Heart right ventricle (tissue), 16 donors: Measurements from ENCODE around the gene ABCC8. TPM values are rescaled to one million over a fixed set of nuclear protein-coding genes. Genes with fewer than 3 reads are reported as not detected.

Experiments used
- ATAC-seq, 8 donors: fragments of 200-7000 bp; cut with Tn5 transposase; one replicate each; pipeline ENCODE4 v1.9.1; 2020; ENCODE audit warnings: mild to moderate bottlenecking in 8 of 8, moderate library complexity in 8 of 8, moderate number of reproducible peaks in 1 of 8
- DNase-seq, 2 donors: peaks; one replicate each; pipeline ENCODE4 v3.0.0-alpha.2; 2020
- H3K27ac ChIP-seq, 10 donors: fragments of 200-600 bp; sonication (generic) in 2 of 10; one replicate each; pipeline versions ENCODE4 v1.5.0 to v1.8.0; 2020 to 2022; ENCODE audit warnings: mild to moderate bottlenecking in 3 of 10
- H3K27me3 ChIP-seq, 7 donors: fragments of 200-600 bp; one replicate each; pipeline ENCODE4 v1.8.0; 2021 to 2022; ENCODE audit warnings: mild to moderate bottlenecking in 2 of 7
- H3K36me3 ChIP-seq, 9 donors: fragments of 200-600 bp; sonication (generic) in 1 of 9; one replicate each; pipeline versions ENCODE4 v1.5.0 to v1.8.0; 2020 to 2022; ENCODE audit warnings: mild to moderate bottlenecking in 2 of 9
- H3K4me1 ChIP-seq, 9 donors: fragments of 200-600 bp; sonication (generic) in 1 of 9; one replicate each; pipeline versions ENCODE4 v1.5.0 to v1.8.0; 2020 to 2022; ENCODE audit warnings: mild to moderate bottlenecking in 4 of 9
- H3K4me3 ChIP-seq, 10 donors: fragments of 200-600 bp; sonication (generic) in 2 of 10; one replicate each; pipeline versions ENCODE4 v1.5.0 to v1.8.0; 2020 to 2022; ENCODE audit warnings: mild to moderate bottlenecking in 7 of 10, moderate library complexity in 2 of 10
- H3K9me3 ChIP-seq, 11 donors: fragments of 200-600 bp in 10 of 11; sonication (generic) in 2 of 11; one replicate each; pipeline versions ENCODE4 v1.5.0 to v1.8.0; 2013 to 2022; ENCODE audit warnings: mild to moderate bottlenecking in 2 of 11, control low read depth in 1 of 11, moderate library complexity in 1 of 11
- WGBS, 2 donors: extraction: QIAGEN DNeasy Blood & Tissue Kit; methylation state at CpG; one replicate each; pipeline ENCODE4 v1.1.7; 2013; ENCODE audit warnings: inconsistent platforms in 1 of 2; 5-methylcytosine and 5-hydroxymethylcytosine counted together
- intact Hi-C, 10 donors: fragments of 100-400 bp; cut with DNase I; formaldehyde crosslinking; loops; one replicate each; pipeline versions ENCODE4 v1.11.1 to v1.14.2; 2022
- polyA plus RNA-seq, 2 donors: library from polyadenylated mRNA; stranded (reverse); fragments of 200-250 nt; gene quantifications; one replicate each; pipeline ENCODE4 v1.2.3, GENCODE V29; 2013
- total RNA-seq, 10 donors: library from RNA; stranded (reverse); fragmentation: NEBNext Ultra II Directional in 3 of 10; extraction: Animal tissue kit (Norgen Biotek cat#: 25700) in 3 of 10; gene quantifications; one replicate each; pipeline versions ENCODE4 v1.2.1 to v1.2.4, GENCODE V29; 2021 to 2023
- TF ChIP-seq, protein P1 (sequence below), 9 donors: fragments of 200-600 bp; sonication (generic) in 2 of 9; IDR thresholded peaks; one replicate each; pipeline versions ENCODE4 v1.5.0 to v1.8.0; 2021 to 2022; ENCODE audit warnings: antibody characterized with exemption in 9 of 9, mild to moderate bottlenecking in 5 of 9, moderate library complexity in 1 of 9
- donor health status: Arrhythmogenic right ventricular cardiomyopathy.
- donor health status: ischemic (EF 13 %, LVEDD 7.1; RV severe dilation, severe dysfunction).
- donor health status: healthy with polysubstance abuse.
- donor health status: DM: no; HTN: yes; CAD: no.
- donor health status: DM: no; HTN: no; CAD: no.
- donor health status: ischemic (EF 25% LVEDD 6.9; RV normal size, moderate dysfunction).
- donor health status: ischemic (EF 25% LVEDD 5.7; RV mildly dilated, moderate dysfunction).
- donor health status: healthy.
- donor health status: DM: yes; HTN: yes; CAD: no.
- donor health status: Ischemic cardiomyopathy.
- donor health status: ischemic (EF 35%, LVEDD 5.7; RV mildly dilated, moderate dysfunction).
- donor health status: nonischemic (EF 11% LVEDD 7.7; RV severe dilation, severe dysfunction).
- donor health status: DM: yes; HTN: yes; CAD: no.
- donor health status: PGD.
- donor health status: ischemic (EF 29% LVEDD 5.4; RV normal size, mild dysfunction).
- donor health status: nonischemic (EF 23%, LVEDD 6.1; RV moderate dilation, normal function).

Gene ABCC8
- total and polyA plus RNA-seq, 12 donors = 0.47 to 8.6 (median 4.9) TPM

DNA sequence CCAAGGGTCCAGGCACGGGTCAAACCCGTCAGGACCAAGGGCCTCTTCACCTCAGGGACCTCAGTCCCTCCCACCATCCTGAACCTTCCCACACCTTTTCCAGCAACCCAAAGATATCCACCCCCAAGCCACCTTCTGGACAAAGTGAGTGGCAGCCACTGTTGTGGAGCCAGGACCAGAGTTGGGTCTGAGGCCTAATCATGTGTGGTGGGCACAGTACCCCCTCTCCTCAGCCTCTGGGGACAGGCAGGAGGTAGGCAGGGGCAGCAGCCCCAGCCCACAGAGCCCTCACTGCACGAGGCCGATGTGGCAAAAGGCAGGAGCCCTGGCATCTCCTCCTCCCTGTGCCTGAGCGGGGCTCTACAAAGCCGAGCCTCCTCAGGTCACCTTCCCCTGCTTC is 90.7 kb downstream of the ABCC8 start:
- Histone ChIP-seq H3K4me3 (peak overlapping the region in 9 of 10 donors; percentile 12 to 40 (median 28)), H3K4me1 (peaks cover 0 to 37% (median 12%) of the 10 kb centered on the region in 9 donors)
- ATAC-seq = no peak

DNA sequence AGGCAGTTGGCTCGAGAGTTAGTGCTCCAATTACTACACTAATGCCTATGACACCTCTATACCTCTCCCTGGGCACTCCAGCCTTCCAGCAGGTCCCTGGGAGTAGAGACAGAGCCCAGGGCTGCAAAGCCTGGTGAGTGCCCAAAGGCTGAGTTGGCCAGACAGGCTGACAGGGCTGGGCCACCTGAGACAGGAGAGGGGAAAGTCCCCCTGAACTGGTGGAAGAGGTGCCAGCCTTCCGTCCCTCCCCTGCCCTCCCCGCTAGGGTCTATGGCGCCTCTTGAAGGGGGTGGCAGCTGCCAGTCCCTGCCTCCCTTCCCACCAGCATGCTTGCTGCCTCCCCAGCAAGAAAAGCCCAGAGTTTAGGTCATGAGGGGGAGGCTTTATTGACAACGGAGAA is 91.2 kb downstream of the ABCC8 start:
- Histone ChIP-seq H3K27ac (peak overlapping the region in 8 of 10 donors; percentile 26 to 87 (median 81)), H3K27me3 (peaks cover 0 to 27% (median 13%) of the 10 kb centered on the region in 7 donors), H3K4me1 (peaks cover 0 to 37% (median 12%) of the 10 kb centered on the region in 9 donors), H3K4me3 (peak overlapping the region in 3 of 10 donors; percentile 14 to 33 (median 28)), H3K9me3 (no peaks in the 10 kb centered on the region), H3K36me3 (no peaks in the 10 kb centered on the region)
- ATAC-seq (no peak), DNase-seq (no peak)
- TF ChIP-seq, protein P1, sequence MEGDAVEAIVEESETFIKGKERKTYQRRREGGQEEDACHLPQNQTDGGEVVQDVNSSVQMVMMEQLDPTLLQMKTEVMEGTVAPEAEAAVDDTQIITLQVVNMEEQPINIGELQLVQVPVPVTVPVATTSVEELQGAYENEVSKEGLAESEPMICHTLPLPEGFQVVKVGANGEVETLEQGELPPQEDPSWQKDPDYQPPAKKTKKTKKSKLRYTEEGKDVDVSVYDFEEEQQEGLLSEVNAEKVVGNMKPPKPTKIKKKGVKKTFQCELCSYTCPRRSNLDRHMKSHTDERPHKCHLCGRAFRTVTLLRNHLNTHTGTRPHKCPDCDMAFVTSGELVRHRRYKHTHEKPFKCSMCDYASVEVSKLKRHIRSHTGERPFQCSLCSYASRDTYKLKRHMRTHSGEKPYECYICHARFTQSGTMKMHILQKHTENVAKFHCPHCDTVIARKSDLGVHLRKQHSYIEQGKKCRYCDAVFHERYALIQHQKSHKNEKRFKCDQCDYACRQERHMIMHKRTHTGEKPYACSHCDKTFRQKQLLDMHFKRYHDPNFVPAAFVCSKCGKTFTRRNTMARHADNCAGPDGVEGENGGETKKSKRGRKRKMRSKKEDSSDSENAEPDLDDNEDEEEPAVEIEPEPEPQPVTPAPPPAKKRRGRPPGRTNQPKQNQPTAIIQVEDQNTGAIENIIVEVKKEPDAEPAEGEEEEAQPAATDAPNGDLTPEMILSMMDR (IDR thresholded peaks at IDR 0.05) = no peak
- intact Hi-C loops = loop anchor here in 4 of 10 donors (2.0 kb wide), 2 partner anchors 119 to 143 kb away; no protein-coding TSS in a partner anchor
- 77 to 80% methylated on average over 5 of the region's 5 CpGs for WGBS, 2 donors

More for the DNA sequence above, 90.7 kb downstream of the ABCC8 start:
- intact Hi-C loops = loop anchor here in 4 of 10 donors (2.0 kb wide), 2 partner anchors 119 to 143 kb away; no protein-coding TSS in a partner anchor
- WGBS, 2 donors = 39 to 55% methylated on average over 6 of the region's 6 CpGs
- Histone ChIP-seq H3K36me3 (no peaks in the 10 kb centered on the region), H3K9me3 (no peaks in the 10 kb centered on the region), H3K27ac (peak overlapping the region; percentile 26 to 87 (median 78)), H3K27me3 (peaks cover 0 to 27% (median 13%) of the 10 kb centered on the region in 7 donors)
- DNase-seq = no peak
- TF ChIP-seq, protein P1 (IDR thresholded peaks at IDR 0.05) = no peak

DNA sequence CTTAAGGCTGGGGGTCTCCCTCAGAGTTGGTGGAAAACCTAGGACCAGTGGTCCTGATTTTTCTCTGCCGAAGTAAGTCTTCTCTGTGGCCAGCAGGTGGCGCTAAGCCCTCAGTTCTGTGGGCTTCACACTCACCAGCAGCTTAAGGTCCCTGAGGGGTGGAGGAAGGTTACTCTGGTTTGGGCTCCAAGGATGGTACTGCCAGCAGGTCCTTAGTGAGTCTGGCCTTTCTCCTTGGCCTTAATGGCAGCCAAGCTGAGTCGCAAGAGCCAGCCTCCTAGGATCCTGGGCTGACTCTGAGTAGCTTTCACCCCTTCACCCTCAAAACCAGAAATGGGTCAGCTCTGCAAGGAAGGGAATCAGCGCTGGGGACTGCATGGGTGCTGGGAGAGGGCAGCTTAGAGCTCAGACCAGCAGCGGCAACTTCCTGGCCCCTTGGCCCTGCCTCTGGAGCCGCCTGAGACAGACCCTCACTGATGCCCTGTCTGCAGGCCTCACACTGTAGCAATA is 92.6 kb downstream of the ABCC8 start:
- intact Hi-C loops = loop anchor here in 9 of 10 donors (1.0 to 5.0 kb wide), 5 partner anchors 120 to 145 kb away; no protein-coding TSS in a partner anchor
- TF ChIP-seq, protein P1 (IDR thresholded peaks at IDR 0.05) = peak; percentile 86 to 97 (median 93)
- Histone ChIP-seq H3K27ac (no peak overlapping the region), H3K4me1 (peaks cover 0 to 37% (median 8%) of the 10 kb centered on the region in 9 donors), H3K9me3 (peaks cover 0 to 3% (median 0%) of the 10 kb centered on the region in 11 donors), H3K27me3 (peaks cover 0 to 15% (median 13%) of the 10 kb centered on the region in 7 donors), H3K36me3 (no peaks in the 10 kb centered on the region), H3K4me3 (no peak overlapping the region)
- WGBS, 2 donors = 48 to 49% methylated on average over 6 of the region's 6 CpGs
- ATAC-seq (peak; percentile 23 to 60 (median 48)), DNase-seq (peak; percentile 78 to 83)

DNA sequence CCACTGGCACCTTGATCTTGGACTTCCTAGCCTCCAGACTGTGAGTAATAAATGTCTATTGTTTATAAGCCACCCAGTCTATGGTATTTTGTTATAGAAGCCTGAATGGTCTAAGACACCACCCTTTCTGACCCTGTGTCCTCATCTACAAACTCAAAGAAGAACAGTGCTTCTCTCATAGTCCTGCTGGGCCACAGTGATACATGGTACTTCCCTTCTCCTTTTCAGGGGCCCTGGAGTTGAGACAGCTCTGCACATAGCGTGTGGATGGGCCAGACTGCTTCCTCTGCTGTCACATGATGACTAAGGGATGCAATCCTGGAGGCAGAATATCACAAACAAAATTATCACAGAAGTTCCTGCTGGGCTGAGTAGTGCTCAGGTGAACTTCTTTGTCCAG is 93.2 kb downstream of the ABCC8 start:
- H3K4me3 ChIP-seq = no peak overlapping the region
- peaks cover 0 to 34% (median 8%) of the 10 kb centered on the region in 9 donors for H3K4me1 ChIP-seq
- H3K27me3 ChIP-seq = peaks cover 0 to 14% (median 10%) of the 10 kb centered on the region in 7 donors
- no peak for DNase-seq
- H3K36me3 ChIP-seq = peaks cover 0 to 4% (median 0%) of the 10 kb centered on the region in 9 donors
- TF ChIP-seq, protein P1 (IDR thresholded peaks at IDR 0.05) = no peak
- 83 to 90% methylated on average over 1 of the region's 1 CpG for WGBS, 2 donors
- ATAC-seq = no peak
- intact Hi-C loops = loop anchor here in 2 of 10 donors (1.0 to 5.0 kb wide), 2 partner anchors 121 to 124 kb away; no protein-coding TSS in a partner anchor
- no peak overlapping the region for H3K27ac ChIP-seq
- peaks cover 0 to 8% (median 0%) of the 10 kb centered on the region in 11 donors for H3K9me3 ChIP-seq
